CD4-positive, CD25-positive, alpha-beta regulatory T cell (primary cell): ENCODE measurements around the gene MCC. TPM values are rescaled to one million over a fixed set of nuclear protein-coding genes. Genes with fewer than 3 reads are reported as not detected.
A peak's percentile ranks its signal among the peaks of the same experiment; 100 is the strongest.

Experiments used
- ATAC-seq, 2 donors: fragments of 150-1000 bp; cut with Tn5 transposase; one replicate each; pipeline ENCODE4 v1.10.0; 2021; ENCODE audit warnings: low read depth in 2 of 2, moderate number of reproducible peaks in 2 of 2, moderate library complexity in 1 of 2
- DNase-seq, 3 donors: peaks; one replicate each; pipeline versions ENCODE4 v3.0.0 to v3.0.0-alpha.2; 2012 to 2022; ENCODE audit warnings: mixed read lengths in 1 of 3
- H3K27ac ChIP-seq: one replicate; pipeline ENCODE4 v1.7.0; 2013; ENCODE audit warnings: mild to moderate bottlenecking, low read length; ENCODE audit not compliant: insufficient read depth, poor library complexity, severe bottlenecking
- H3K27me3 ChIP-seq: one replicate; pipeline ENCODE4 v1.7.0; 2013; ENCODE audit warnings: low read length; ENCODE audit not compliant: control insufficient read depth, insufficient read depth
- H3K36me3 ChIP-seq: one replicate; pipeline ENCODE4 v1.7.0; 2013; ENCODE audit warnings: mild to moderate bottlenecking, low read length, moderate library complexity; ENCODE audit not compliant: control insufficient read depth, insufficient read depth
- H3K4me1 ChIP-seq: 2 replicates; pipeline ENCODE4 v1.7.0; 2013; ENCODE audit warnings: mild to moderate bottlenecking, low read length; ENCODE audit not compliant: insufficient read depth, control insufficient read depth, poor library complexity, severe bottlenecking
- H3K4me3 ChIP-seq: one replicate; pipeline ENCODE4 v1.7.0; 2013; ENCODE audit warnings: low read depth, mild to moderate bottlenecking, low read length, moderate library complexity
- H3K9me3 ChIP-seq, 2 experiments: 1 replicate in 1 of 2; 2 replicates in 1 of 2; pipeline ENCODE4 v1.7.0; 2013; ENCODE audit warnings: low read length in 2 of 2, mild to moderate bottlenecking in 1 of 2, moderate library complexity in 1 of 2; ENCODE audit not compliant: control insufficient read depth in 2 of 2
- H3K27ac Mint-ChIP-seq, 3 donors: one replicate each; pipeline ENCODE4 v1.8.0; 2020 to 2022; ENCODE audit warnings: mild to moderate bottlenecking in 3 of 3, mixed read lengths in 3 of 3, moderate library complexity in 2 of 3
- H3K27me3 Mint-ChIP-seq: one replicate; pipeline ENCODE4 v1.8.0; 2022; ENCODE audit warnings: mild to moderate bottlenecking, mixed read lengths
- H3K36me3 Mint-ChIP-seq: one replicate; pipeline ENCODE4 v1.8.0; 2020; ENCODE audit warnings: mixed read lengths
- H3K4me1 Mint-ChIP-seq, 4 donors: one replicate each; pipeline ENCODE4 v1.8.0; 2020 to 2022; ENCODE audit warnings: mixed read lengths in 4 of 4, mild to moderate bottlenecking in 1 of 4
- H3K4me3 Mint-ChIP-seq, 4 donors: one replicate each; pipeline ENCODE4 v1.8.0; 2020 to 2022; ENCODE audit warnings: mild to moderate bottlenecking in 4 of 4, mixed read lengths in 4 of 4, moderate library complexity in 3 of 4
- H3K9me3 Mint-ChIP-seq, 7 donors: one replicate each; pipeline ENCODE4 v1.8.0; 2020 to 2022; ENCODE audit warnings: mixed read lengths in 7 of 7, mild to moderate bottlenecking in 3 of 7, moderate library complexity in 2 of 7
- polyA plus RNA-seq, 4 donors: library from polyadenylated mRNA; unstranded; fragments of 300-500 nt; fragmentation: Illumina TruSeq; gene quantifications; one replicate each; pipeline ENCODE4 v1.2.3, GENCODE V29; 2021
- total RNA-seq: library from RNA; stranded (reverse); gene quantifications from one replicate; pipeline ENCODE4 v1.2.3, GENCODE V29; 2022

Gene MCC
- total and polyA plus RNA-seq, 5 donors from 2014 or later = 0.47 to 11.1 (median 3.4) TPM

DNA sequence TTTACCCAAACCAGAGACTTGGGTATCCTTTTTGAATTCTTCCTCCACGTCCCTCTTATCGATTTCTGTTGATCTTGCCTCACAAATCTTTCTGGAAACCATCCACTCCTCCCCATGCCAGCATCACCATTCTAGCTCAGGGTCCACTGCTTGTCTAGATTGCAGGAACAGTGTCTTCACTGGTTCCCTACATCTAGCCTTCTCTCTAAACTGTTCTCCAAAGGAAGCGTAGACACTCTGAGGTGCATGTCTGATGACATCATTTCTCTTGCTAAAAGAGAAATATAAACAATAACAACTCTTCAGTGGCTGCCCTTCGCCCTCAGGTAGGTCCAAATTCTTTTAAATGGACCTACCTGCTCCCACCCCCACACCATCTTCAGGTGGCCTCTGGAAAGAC, 311.5 kb downstream of the MCC start:
- H3K36me3 Mint-ChIP-seq = no peaks in the 10 kb centered on the region
- no peaks in the 10 kb centered on the region for H3K9me3 Mint-ChIP-seq
- H3K27me3 ChIP-seq = peaks cover 3% of the 10 kb centered on the region
- H3K27me3 Mint-ChIP-seq = peaks cover 12% of the 10 kb centered on the region
- DNase-seq (no peak), ATAC-seq (no peak)
- peaks cover 0 to 4% (median 0%) of the 10 kb centered on the region in 4 donors for H3K4me1 Mint-ChIP-seq
- H3K4me3 Mint-ChIP-seq = no peak overlapping the region
- no peak overlapping the region for H3K27ac ChIP-seq
- H3K27ac Mint-ChIP-seq = no peak overlapping the region
- H3K4me3 ChIP-seq = no peak overlapping the region
- no peaks in the 10 kb centered on the region for H3K36me3 ChIP-seq
- H3K9me3 ChIP-seq = no peaks in the 10 kb centered on the region
- no peaks in the 10 kb centered on the region for H3K4me1 ChIP-seq

- no peak overlapping the region for H3K4me3 Mint-ChIP-seq
- no peaks in the 10 kb centered on the region for H3K9me3 ChIP-seq
- no peak overlapping the region for H3K27ac Mint-ChIP-seq
- H3K27me3 Mint-ChIP-seq = peaks cover 12% of the 10 kb centered on the region
- ATAC-seq (no peak), DNase-seq (no peak)
- no peaks in the 10 kb centered on the region for H3K9me3 Mint-ChIP-seq
- no peaks in the 10 kb centered on the region for H3K4me1 ChIP-seq
- H3K27me3 ChIP-seq = peaks cover 3% of the 10 kb centered on the region
- no peak overlapping the region for H3K27ac ChIP-seq
- no peaks in the 10 kb centered on the region for H3K36me3 Mint-ChIP-seq
- peaks cover 0 to 4% (median 0%) of the 10 kb centered on the region in 4 donors for H3K4me1 Mint-ChIP-seq
- H3K36me3 ChIP-seq = no peaks in the 10 kb centered on the region
- H3K4me3 ChIP-seq = no peak overlapping the region
Measured at GRCh38 chr5:113176196-113176595, 312.1 kb downstream of the MCC start.

DNA sequence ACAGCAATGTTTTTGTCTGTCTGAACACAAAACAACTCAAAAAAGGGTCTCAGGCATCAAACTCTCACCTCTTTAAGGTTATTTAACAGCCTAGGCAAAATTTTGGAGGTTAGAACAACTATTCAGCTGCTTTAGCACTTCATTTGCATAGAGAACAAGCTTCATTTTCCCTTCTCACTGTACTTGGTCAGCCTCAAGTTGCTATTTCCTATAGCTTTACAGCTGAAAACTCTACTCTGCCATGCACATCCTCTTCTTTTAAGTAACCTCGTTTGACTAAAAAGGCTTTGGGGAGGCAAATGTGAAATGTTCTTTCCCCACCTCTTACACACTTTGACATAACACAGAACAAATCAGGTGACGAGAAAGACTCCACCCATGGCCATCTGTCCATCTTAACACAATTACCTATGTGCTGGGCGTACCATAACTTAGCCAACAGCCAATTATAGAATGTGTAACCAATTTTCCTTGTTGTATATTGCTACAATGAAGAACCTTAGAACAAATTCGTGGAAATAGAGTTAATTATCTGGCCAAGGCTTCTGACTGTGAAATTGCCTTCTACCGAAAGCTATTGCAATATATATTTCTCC, 315.9 kb downstream of the MCC start:
- Mint-ChIP-seq H3K4me3 (no peak overlapping the region), H3K27ac (no peak overlapping the region), H3K9me3 (no peaks in the 10 kb centered on the region), H3K27me3 (peaks cover 19% of the 10 kb centered on the region), H3K4me1 (no peaks in the 10 kb centered on the region), H3K36me3 (no peaks in the 10 kb centered on the region)
- H3K4me1 ChIP-seq = no peaks in the 10 kb centered on the region
- DNase-seq = peak in 1 of 3 donors; percentile 1
- no peak for ATAC-seq
- no peaks in the 10 kb centered on the region for H3K36me3 ChIP-seq
- H3K9me3 ChIP-seq = no peaks in the 10 kb centered on the region
- peaks cover 3% of the 10 kb centered on the region for H3K27me3 ChIP-seq
- no peak overlapping the region for H3K27ac ChIP-seq
- no peak overlapping the region for H3K4me3 ChIP-seq

DNA sequence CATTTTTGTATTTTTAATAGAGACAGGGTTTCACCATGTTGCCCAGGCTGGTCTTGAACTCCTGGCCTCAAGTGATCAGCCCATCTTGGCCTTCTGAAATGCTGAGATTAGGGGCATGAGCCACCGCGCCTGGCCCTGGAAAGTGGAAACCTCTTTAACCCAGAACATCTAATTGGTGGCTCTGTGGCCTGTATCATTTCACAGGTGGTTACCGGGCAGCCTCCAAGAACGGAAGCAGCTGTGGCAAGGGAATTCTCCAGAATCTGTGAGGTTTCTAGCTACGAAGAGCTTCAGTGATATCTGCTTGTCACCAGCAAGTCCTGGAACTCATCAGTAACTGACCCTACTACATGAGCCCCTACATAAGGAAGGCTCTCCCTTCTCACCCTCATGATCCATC, 316.7 kb downstream of the MCC start:
- no peaks in the 10 kb centered on the region for H3K4me1 Mint-ChIP-seq
- no peaks in the 10 kb centered on the region for H3K9me3 Mint-ChIP-seq
- DNase-seq = no peak
- no peak overlapping the region for H3K27ac ChIP-seq
- H3K9me3 ChIP-seq = no peaks in the 10 kb centered on the region
- no peak overlapping the region for H3K4me3 Mint-ChIP-seq
- no peak for ATAC-seq
- no peaks in the 10 kb centered on the region for H3K27me3 ChIP-seq
- H3K27ac Mint-ChIP-seq = no peak overlapping the region
- no peaks in the 10 kb centered on the region for H3K4me1 ChIP-seq
- H3K27me3 Mint-ChIP-seq = peaks cover 14% of the 10 kb centered on the region
- no peak overlapping the region for H3K4me3 ChIP-seq
- no peaks in the 10 kb centered on the region for H3K36me3 ChIP-seq
- no peaks in the 10 kb centered on the region for H3K36me3 Mint-ChIP-seq

- no peaks in the 10 kb centered on the region for H3K4me1 Mint-ChIP-seq
- Histone ChIP-seq H3K9me3 (no peaks in the 10 kb centered on the region), H3K4me1 (no peaks in the 10 kb centered on the region), H3K27me3 (peaks cover 3% of the 10 kb centered on the region), H3K4me3 (no peak overlapping the region), H3K36me3 (no peaks in the 10 kb centered on the region), H3K27ac (no peak overlapping the region)
- no peaks in the 10 kb centered on the region for H3K36me3 Mint-ChIP-seq
- H3K27ac Mint-ChIP-seq = no peak overlapping the region
- no peak overlapping the region for H3K4me3 Mint-ChIP-seq
- DNase-seq = no peak
- ATAC-seq = no peak
- peaks cover 14% of the 10 kb centered on the region for H3K27me3 Mint-ChIP-seq
- H3K9me3 Mint-ChIP-seq = no peaks in the 10 kb centered on the region
Measured at GRCh38 chr5:113170707-113171106, 317.5 kb downstream of the MCC start.

GRCh38 chr5:113169720-113170119, 318.5 kb downstream of the MCC start:
- Histone ChIP-seq H3K9me3 (no peaks in the 10 kb centered on the region), H3K4me1 (no peaks in the 10 kb centered on the region), H3K27ac (no peak overlapping the region), H3K27me3 (peaks cover 3% of the 10 kb centered on the region), H3K36me3 (no peaks in the 10 kb centered on the region), H3K4me3 (no peak overlapping the region)
- H3K4me1 Mint-ChIP-seq = no peaks in the 10 kb centered on the region
- peaks cover 14% of the 10 kb centered on the region for H3K27me3 Mint-ChIP-seq
- DNase-seq = no peak
- no peak for ATAC-seq
- H3K36me3 Mint-ChIP-seq = no peaks in the 10 kb centered on the region
- H3K4me3 Mint-ChIP-seq = no peak overlapping the region
- no peaks in the 10 kb centered on the region for H3K9me3 Mint-ChIP-seq
- H3K27ac Mint-ChIP-seq = no peak overlapping the region

GRCh38 chr5:113167985-113168384, 320.3 kb downstream of the MCC start:
- no peaks in the 10 kb centered on the region for H3K36me3 ChIP-seq
- peaks cover 3% of the 10 kb centered on the region for H3K27me3 ChIP-seq
- Mint-ChIP-seq H3K27ac (no peak overlapping the region), H3K36me3 (no peaks in the 10 kb centered on the region), H3K9me3 (no peaks in the 10 kb centered on the region), H3K27me3 (peaks cover 18% of the 10 kb centered on the region), H3K4me1 (peaks cover 0 to 4% (median 0%) of the 10 kb centered on the region in 4 donors), H3K4me3 (no peak overlapping the region)
- no peak overlapping the region for H3K27ac ChIP-seq
- no peaks in the 10 kb centered on the region for H3K9me3 ChIP-seq
- H3K4me3 ChIP-seq = no peak overlapping the region
- no peak for DNase-seq
- ATAC-seq = no peak
- H3K4me1 ChIP-seq = no peaks in the 10 kb centered on the region

DNA sequence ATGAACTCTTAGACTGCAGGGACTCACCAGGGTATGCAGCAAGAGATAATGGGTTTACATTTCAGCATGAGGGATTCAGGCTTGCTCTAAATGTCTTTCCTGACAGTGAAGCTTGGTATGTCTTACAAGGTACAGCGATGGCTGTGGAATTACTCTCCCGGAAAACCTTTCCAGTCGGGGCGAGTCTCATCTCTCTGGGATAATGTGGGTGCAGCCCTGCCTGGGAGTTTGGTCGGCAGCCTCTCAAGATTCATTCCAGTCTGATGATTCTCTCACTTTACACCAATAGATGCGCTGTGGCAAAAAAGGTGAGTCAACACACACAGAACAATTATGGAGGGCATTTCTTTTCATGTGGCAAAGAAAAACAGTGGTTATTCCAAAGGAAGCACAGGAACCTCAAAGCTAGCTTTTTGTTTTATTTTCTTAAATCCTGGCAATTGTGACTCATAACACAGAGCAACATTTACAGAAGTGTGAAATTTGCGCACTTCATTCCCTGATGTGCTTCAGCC, 321.3 kb downstream of the MCC start:
- Histone ChIP-seq H3K9me3 (no peaks in the 10 kb centered on the region), H3K4me1 (no peaks in the 10 kb centered on the region), H3K4me3 (no peak overlapping the region), H3K27me3 (peaks cover 3% of the 10 kb centered on the region), H3K27ac (no peak overlapping the region), H3K36me3 (no peaks in the 10 kb centered on the region)
- H3K4me3 Mint-ChIP-seq = no peak overlapping the region
- no peak overlapping the region for H3K27ac Mint-ChIP-seq
- H3K4me1 Mint-ChIP-seq = peaks cover 0 to 4% (median 0%) of the 10 kb centered on the region in 4 donors
- H3K36me3 Mint-ChIP-seq = no peaks in the 10 kb centered on the region
- H3K27me3 Mint-ChIP-seq = peaks cover 18% of the 10 kb centered on the region
- DNase-seq (no peak), ATAC-seq (no peak)
- no peaks in the 10 kb centered on the region for H3K9me3 Mint-ChIP-seq
